ENCODE measurements around the gene ARPC1B.

DNA sequence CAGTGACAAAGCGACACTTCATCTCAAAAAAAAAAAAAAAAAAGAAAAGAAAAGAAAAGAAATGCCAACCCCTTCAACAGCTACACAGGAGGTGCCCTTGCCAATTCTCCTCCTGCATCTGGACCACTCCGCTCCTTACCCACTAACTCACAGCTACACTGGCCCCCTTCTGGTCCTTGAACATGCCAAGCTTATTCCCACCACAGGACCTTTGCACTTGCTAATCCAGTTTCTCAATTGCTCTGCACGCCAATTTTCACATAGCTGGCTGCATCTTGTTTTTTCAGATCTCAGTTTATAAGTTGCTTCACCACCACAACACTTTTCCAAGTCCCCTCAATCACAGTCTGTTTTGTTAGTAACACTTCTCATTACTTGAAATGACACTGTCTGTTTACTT is 28.3 kb downstream of the ARPC1B start:
- TF ChIP-seq, protein P1, sequence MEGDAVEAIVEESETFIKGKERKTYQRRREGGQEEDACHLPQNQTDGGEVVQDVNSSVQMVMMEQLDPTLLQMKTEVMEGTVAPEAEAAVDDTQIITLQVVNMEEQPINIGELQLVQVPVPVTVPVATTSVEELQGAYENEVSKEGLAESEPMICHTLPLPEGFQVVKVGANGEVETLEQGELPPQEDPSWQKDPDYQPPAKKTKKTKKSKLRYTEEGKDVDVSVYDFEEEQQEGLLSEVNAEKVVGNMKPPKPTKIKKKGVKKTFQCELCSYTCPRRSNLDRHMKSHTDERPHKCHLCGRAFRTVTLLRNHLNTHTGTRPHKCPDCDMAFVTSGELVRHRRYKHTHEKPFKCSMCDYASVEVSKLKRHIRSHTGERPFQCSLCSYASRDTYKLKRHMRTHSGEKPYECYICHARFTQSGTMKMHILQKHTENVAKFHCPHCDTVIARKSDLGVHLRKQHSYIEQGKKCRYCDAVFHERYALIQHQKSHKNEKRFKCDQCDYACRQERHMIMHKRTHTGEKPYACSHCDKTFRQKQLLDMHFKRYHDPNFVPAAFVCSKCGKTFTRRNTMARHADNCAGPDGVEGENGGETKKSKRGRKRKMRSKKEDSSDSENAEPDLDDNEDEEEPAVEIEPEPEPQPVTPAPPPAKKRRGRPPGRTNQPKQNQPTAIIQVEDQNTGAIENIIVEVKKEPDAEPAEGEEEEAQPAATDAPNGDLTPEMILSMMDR (IDR thresholded peaks at IDR 0.05; ENCODE audit: low read length), result no peak
- TF ChIP-seq EZH2 (IDR thresholded peaks at IDR 0.05; ENCODE audit: borderline replicate concordance, low read length), result no peak

Data from OCI-LY1 (cell line).